RPMI8226 (cell line): Measurements from ENCODE around the gene DGKK.

Experiments used
- DNase-seq: peaks from one replicate; pipeline ENCODE4 v3.0.0-alpha.2; 2015

The DGKK gene

GRCh38 chrX:50470103-50471031 is at the start of gene DGKK:
Gene DGKK, minus strand, starts transcription at chrX:50470825. Its CDS starts 147 bp downstream, at chrX:50470678.
- no peak for DNase-seq

- no peak for DNase-seq
Measured at GRCh38 chrX:50514811-50515210, 44.2 kb upstream of the DGKK start.

DNA sequence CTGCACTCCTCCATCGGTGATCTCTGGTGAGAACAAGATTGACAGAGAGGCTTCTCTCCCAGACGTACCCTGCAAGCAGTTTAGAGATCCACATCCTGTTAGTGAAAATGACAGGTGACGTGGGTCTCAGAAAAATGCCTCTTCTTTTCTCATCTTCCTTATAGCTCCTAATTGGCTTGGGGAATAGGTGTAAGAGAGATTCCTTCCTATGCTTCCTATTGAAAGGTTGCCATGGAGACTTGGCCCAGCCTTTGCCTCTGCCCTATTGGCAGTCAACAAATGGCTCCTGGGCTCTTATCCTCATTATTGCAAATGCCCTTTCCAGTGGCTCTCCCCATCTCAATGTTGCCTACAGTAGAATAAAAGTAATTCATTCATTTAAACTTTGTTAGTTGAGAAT is 26.5 kb upstream of the DGKK start:
- no peak for DNase-seq

- DNase-seq: no peak
Measured at GRCh38 chrX:50495616-50496015, 25.0 kb upstream of the DGKK start.

GRCh38 chrX:50492720-50493119 is 22.1 kb upstream of the DGKK start:
- no peak for DNase-seq

GRCh38 chrX:50484662-50485061 is 14.0 kb upstream of the DGKK start:
- no peak for DNase-seq

DNA sequence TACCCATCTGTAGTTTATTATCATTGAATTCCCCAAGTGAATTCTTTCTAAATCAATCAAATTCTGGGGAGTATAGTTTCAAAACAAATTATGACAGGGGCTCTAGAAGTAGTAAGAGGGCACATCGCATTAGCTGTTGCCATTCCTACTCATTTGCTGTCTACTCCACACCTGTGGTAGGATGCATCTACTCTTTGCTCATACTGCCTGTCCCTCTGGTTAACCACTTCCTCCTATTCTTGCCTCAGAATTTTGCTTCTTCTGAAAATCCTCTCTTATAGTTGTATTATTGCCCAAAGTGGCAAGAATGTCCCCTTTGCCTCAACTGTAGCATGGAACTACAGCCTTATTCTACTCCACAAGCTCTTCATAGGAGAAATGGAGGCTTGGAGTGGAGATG is 12.7 kb upstream of the DGKK start:
- DNase-seq: no peak

DNA sequence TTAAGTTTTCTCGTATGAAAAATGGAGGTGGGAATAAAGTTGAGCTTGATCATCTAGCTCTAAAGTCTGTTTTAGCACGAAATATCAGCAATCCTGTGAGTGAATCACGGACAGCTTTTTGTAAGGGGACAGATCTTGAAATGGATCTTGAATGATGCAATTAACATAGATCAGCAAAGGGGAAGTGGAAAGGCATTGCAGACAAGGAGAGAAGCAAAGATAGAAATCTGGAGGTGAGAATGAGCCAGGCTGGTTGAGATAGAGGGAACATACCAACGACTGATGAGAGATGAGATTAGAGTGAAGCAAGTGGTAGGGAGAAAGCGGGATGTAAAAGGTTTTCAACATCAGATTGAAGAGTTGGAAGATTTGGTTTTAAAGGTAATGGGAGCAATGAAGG is 4.6 kb upstream of the DGKK start:
- DNase-seq: no peak

DNA sequence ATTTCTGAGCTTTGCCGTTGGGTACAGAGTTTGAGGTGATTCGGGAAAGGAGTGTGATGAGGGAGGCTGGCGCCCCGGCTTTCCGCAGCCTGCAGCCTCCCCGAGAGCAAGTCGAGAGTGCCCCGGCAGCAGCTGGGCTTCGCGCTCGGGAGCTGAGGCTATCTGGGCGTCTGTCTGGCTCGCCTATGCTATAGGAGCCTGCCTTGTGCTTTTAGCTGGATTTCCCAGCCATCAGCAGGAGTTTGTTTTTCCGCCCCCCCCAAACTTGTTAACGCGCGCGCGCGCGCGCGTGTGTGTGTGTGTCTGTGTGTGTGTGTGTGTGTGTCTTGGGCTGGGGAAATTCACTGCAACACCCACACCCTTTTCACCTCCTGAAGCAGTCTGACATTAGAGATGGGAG is 765 bp upstream of the DGKK start:
- DNase-seq: no peak

DNA sequence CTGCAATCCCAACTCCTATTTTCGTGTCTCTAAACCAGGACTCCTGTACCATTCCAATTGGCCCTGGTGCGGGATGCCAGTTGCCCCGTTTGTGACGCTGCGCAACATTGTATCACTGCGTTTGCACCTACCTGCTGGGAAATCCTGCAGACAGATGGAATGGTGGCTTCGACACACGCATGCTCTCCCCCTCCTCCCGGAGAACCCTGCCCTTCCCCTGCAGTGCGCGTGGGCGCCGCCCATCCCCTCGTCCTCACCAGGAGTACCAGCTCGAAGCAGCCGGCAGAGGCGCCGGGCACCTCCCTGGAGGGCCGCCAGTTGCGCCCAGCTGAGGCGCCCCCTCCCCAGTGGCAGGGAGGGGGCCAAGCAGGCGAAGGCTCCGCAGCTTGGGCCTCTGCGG is 1.4 kb downstream of the DGKK start:
- no peak for DNase-seq

GRCh38 chrX:50459615-50460014 is 11.0 kb downstream of the DGKK start:
- no peak for DNase-seq

- DNase-seq: no peak
Measured at GRCh38 chrX:50458483-50458882, 12.1 kb downstream of the DGKK start.

- DNase-seq: no peak
Measured at GRCh38 chrX:50456712-50457484, 13.7 kb downstream of the DGKK start.

- DNase-seq: no peak
Measured at GRCh38 chrX:50452782-50453181, 17.8 kb downstream of the DGKK start.

GRCh38 chrX:50450324-50450723 is 20.3 kb downstream of the DGKK start:
- no peak for DNase-seq

DNA sequence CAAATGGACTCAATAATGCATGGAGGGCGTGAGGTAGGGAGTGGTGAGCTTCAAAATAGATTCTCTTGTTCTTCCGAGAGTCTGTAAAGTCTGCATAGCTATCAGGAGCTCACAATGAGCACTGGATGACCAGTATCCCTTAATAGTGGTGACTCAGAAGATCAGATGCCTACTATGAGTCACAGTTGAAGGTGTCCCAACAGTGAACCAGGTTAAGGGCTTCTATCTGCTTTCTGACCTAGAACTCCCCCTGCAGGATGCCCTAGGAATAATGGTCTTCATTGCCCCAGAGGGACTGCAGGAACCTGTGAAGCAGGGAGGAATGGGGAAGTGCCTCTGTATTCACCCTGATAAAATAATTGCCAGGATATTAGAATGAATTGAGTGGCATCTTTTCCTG is 22.1 kb downstream of the DGKK start:
- DNase-seq: peak; percentile 7

DNA sequence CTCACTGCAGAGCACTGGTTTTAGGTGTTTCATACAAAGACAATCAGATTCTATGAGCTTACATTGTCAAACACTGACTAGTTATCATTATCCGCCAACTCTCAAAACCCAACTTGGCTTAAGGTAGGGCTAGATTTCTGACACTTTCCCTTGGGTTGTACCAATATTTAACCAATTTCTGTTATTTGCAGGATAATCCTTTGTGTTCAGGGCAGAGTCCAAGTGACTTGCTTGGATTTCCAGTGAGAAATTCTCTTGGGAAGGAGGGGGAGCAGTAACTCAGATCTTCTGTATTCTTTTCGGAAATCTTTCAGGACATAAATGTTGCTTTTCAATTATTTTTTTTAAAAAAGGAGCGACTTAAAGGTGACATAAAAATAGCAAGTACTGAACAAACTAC is 23.1 kb downstream of the DGKK start:
- DNase-seq: no peak

DNA sequence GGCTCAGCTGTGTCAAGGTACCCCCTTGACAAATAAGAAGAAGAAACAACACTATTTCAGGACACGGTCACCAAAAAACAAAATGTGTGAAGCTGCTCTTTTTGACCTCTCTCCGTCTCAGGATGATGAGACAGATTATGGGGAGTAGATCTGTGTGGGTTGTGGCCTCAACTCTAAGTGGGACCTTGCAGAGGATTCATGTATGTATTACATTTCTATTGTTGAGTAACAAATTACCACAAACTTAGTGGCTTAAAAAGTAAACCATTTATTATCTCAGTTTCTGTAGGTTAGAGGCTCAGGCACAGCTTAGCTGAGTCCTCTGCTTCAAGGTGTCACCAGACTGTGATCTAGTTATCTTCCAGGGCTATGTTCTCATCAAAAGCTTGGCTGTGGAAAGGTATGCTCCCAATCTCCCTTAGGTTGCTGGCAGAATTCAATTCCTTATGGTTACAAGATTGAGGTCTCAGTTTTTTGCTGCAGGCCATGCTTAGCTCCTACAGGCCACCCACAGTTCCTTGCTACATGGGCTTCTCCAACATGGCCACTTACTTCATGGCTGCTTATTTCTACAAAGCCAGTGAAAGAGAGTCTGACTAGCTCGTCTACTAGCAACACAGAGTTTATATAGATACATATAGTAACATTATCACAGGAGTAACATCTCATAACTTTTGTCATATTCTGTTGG is 28.1 kb downstream of the DGKK start:
- DNase-seq: no peak

DNA sequence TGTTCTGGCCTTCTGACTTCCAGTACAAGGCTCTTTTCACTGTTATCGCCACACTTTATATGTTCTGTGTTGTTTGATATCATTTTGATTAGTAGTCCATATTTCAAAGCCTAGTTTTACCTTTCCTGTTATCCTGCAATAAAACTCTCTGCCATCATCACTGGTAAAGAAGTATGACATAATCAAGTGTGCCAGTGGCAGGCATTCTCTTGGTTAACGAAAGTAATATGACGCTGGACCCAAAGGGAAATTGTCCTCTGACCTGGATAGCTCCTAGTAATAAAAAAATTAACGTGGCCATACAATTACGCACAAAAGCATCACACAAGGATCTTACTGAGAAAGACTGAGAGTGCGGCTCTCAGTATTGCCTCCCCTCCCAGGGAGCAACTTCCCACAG is 33.8 kb downstream of the DGKK start:
- DNase-seq: no peak

- DNase-seq: no peak
Measured at GRCh38 chrX:50432829-50433289, 37.8 kb downstream of the DGKK start.

- DNase-seq: no peak
Measured at GRCh38 chrX:50431623-50432022, 39.0 kb downstream of the DGKK start.

DNA sequence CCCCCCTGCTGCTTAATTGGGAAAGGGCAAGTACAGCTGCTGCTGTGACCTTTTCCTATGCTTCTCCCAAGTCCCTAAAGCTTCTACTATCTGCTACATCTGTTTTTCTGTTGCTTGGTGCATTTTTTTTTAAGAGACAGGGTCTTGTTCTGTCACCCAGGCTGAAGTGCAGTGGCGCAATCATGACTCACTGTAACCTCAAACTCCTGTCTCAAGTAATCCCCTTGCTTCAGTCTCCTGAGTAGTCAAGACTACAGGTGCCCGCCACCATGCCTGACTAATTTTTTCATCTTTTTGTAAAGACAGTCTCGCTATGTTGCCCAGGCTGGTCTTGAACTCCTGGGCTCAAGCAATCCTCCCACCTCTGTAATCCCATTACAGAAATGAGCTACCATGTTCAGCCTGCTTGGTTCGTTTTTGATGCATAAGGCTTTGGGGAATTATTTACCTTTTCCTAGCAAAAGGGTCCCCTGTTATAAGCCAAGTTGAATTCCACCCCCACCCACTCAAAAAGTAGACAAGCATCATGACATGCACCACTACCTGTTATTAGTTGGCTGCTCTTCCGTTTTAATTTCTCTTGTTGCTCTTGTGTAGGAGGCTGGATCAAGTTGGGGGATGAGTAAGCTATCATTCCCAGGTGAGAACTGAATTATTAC is 39.6 kb downstream of the DGKK start:
- DNase-seq: no peak

DNA sequence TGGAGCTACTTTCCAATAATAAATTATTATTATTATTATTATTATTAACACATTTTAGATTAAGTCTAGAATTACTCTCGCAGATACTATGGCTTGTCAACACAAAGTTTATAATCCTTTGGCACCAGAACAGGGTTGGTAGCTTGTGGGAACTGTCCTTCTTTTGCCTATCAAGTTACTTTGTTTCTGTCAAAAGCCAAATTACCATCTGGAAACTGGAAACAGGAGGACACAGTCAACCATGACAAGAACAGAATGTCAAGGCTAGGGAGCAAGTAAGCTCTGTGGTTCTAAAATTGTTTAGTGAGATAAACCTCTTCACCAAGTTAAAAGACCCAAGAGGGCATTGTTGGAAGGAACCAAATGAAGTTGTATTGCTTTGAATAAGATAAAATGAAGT is 42.5 kb downstream of the DGKK start:
- DNase-seq: no peak
